GM11168 (cell line): ENCODE data around the gene SPRYD3.

Source experiments
- in situ Hi-C: fragments of 300-500 bp; cut with MboI; formaldehyde crosslinking; loops from one replicate; pipeline ENCODE4 v1.12.0; 2022; ENCODE audit warnings: low sequenced_read_pairs; ENCODE audit not compliant: unreplicated experiment

The SPRYD3 gene

GRCh38 chr12:53053218-53054111 is 25.7 kb downstream of the SPRYD3 start:
- in situ Hi-C loops, result no loop called here

GRCh38 chr12:53052419-53053217 is 26.6 kb downstream of the SPRYD3 start:
- in situ Hi-C loops, result no loop called here

- in situ Hi-C loops, result no loop called here
Measured at GRCh38 chr12:53051881-53052412, 27.2 kb downstream of the SPRYD3 start.

- in situ Hi-C loops, result no loop called here
Measured at GRCh38 chr12:53051058-53051880, 27.9 kb downstream of the SPRYD3 start.

- in situ Hi-C loops, result no loop called here
Measured at GRCh38 chr12:53050426-53051057, 28.6 kb downstream of the SPRYD3 start.

GRCh38 chr12:53049571-53050318 is 29.4 kb downstream of the SPRYD3 start, which contains the start of gene TNS2:
TNS2 (plus strand) TSS chr12:53050065; CDS start chr12:53050186, 121 bp downstream.
- in situ Hi-C loops, result no loop called here

GRCh38 chr12:53048780-53049401 is 30.3 kb downstream of the SPRYD3 start:
- in situ Hi-C loops, result no loop called here

GRCh38 chr12:53048033-53048779 is 31.0 kb downstream of the SPRYD3 start:
- in situ Hi-C loops, result no loop called here

- in situ Hi-C loops, result no loop called here
Measured at GRCh38 chr12:53047221-53048032, 31.8 kb downstream of the SPRYD3 start.

GRCh38 chr12:53046655-53047220 is 32.5 kb downstream of the SPRYD3 start:
- in situ Hi-C loops, result no loop called here

GRCh38 chr12:53045696-53046045 is 33.5 kb downstream of the SPRYD3 start:
- in situ Hi-C loops, result no loop called here

- in situ Hi-C loops, result no loop called here
Measured at GRCh38 chr12:53044896-53045695, 34.1 kb downstream of the SPRYD3 start.

GRCh38 chr12:53044052-53044581 is 35.1 kb downstream of the SPRYD3 start:
- in situ Hi-C loops, result no loop called here

- in situ Hi-C loops, result no loop called here
Measured at GRCh38 chr12:53042607-53043454, 36.4 kb downstream of the SPRYD3 start.

GRCh38 chr12:53039851-53040250 is 39.3 kb downstream of the SPRYD3 start:
- in situ Hi-C loops, result no loop called here
